HG03565 (cell line): Measurements from ENCODE around the gene PLA2G7.
"Not testable (repeated sequence)": the region's sequence is repeated elsewhere in the genome, so short reads cannot be mapped to it uniquely, and the experiment has no call there.

Experiments
- ATAC-seq: cut with Tn5 transposase; IDR thresholded peaks from one replicate; pipeline ENCODE4 v1.9.1; 2021; ENCODE audit warnings: mild to moderate bottlenecking, moderate library complexity; ENCODE audit not compliant: unreplicated experiment

The PLA2G7 gene

GRCh38 chr6:46748940-46749503, 13.8 kb upstream of the PLA2G7 start:
- ATAC-seq = no peak

GRCh38 chr6:46746696-46747095, 11.5 kb upstream of the PLA2G7 start, which contains the start of gene ANKRD66:
Gene ANKRD66 (plus strand): TSS chr6:46746933. CDS start chr6:46751949, 5,016 bp downstream.
- ATAC-seq = no peak

GRCh38 chr6:46745973-46746372, 10.8 kb upstream of the PLA2G7 start:
- no peak for ATAC-seq

GRCh38 chr6:46744159-46744725, 9.1 kb upstream of the PLA2G7 start:
- not testable (repeated sequence) for ATAC-seq

- no peak for ATAC-seq
Measured at GRCh38 chr6:46743425-46744158, 8.4 kb upstream of the PLA2G7 start.

GRCh38 chr6:46741910-46742309, 6.7 kb upstream of the PLA2G7 start:
- ATAC-seq = no peak

- no peak for ATAC-seq
Measured at GRCh38 chr6:46741482-46741881, 6.3 kb upstream of the PLA2G7 start.

GRCh38 chr6:46736906-46737305, 1.7 kb upstream of the PLA2G7 start:
- ATAC-seq = no peak

GRCh38 chr6:46735720-46736031, 501 bp upstream of the PLA2G7 start:
- ATAC-seq = no peak

GRCh38 chr6:46733341-46733801, 1.8 kb downstream of the PLA2G7 start:
- ATAC-seq = no peak

GRCh38 chr6:46730921-46731461, 4.2 kb downstream of the PLA2G7 start:
- ATAC-seq = no peak

GRCh38 chr6:46729787-46730326, 5.3 kb downstream of the PLA2G7 start:
- ATAC-seq = no peak

GRCh38 chr6:46720401-46720800, 14.8 kb downstream of the PLA2G7 start:
- no peak for ATAC-seq

GRCh38 chr6:46719099-46719498, 16.1 kb downstream of the PLA2G7 start:
- ATAC-seq = no peak

- ATAC-seq = no peak
Measured at GRCh38 chr6:46715141-46715540, 20.0 kb downstream of the PLA2G7 start.

GRCh38 chr6:46711491-46711890, 23.7 kb downstream of the PLA2G7 start:
- no peak for ATAC-seq

- no peak for ATAC-seq
Measured at GRCh38 chr6:46706464-46706863, 28.7 kb downstream of the PLA2G7 start.

- ATAC-seq = no peak
Measured at GRCh38 chr6:46704562-46704961, 30.6 kb downstream of the PLA2G7 start.

GRCh38 chr6:46699970-46700369, 35.2 kb downstream of the PLA2G7 start:
- no peak for ATAC-seq

- ATAC-seq = no peak
Measured at GRCh38 chr6:46690911-46691451, 44.2 kb downstream of the PLA2G7 start.

GRCh38 chr6:46690141-46690755, 44.9 kb downstream of the PLA2G7 start:
- no peak for ATAC-seq
